Measurements from ENCODE around the gene SPINT2. TPM values are rescaled to one million over a fixed set of nuclear protein-coding genes. Genes with fewer than 3 reads are reported as not detected.

SPINT2 gene
- total RNA-seq, 1 experiment from 2014 or later, result 1,006 TPM

DNA sequence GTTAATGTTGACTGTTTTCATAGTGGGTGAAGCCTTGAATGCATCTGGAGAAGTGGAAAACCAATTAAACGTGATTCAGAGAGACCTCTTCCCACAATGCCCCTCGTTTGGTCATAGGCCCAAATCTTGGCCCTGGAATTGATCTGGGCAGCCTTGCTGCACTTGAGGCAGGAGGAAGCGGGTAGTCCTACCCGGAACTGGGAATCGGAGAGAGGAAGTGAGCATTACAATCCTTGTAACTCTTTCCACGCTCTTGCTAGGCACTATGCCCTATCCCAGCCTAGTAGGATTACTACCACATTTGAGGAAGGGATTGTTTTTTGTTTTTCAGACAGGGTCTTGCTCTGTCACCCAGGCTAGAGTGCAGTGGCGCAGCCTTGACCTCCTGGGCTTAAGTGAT is 58.9 kb downstream of the SPINT2 start:
- no TSS peak for BruUV-seq (replicated peaks)
- no peaks in the 10 kb centered on the region for H3K9me3 ChIP-seq (ENCODE audit: control insufficient read depth, insufficient read depth, low read depth, low read length)
- intact Hi-C loops (cut with micrococcal nuclease; ENCODE audit: unreplicated experiment) (no loop called here), in situ Hi-C loops (cut with HindIII; ENCODE audit: low pct_unique_long_range_greater_than_20kb, low sequenced_read_pairs) (no loop called here)
- ChIA-PET POLR2A (no interaction called here), CTCF (no interaction called here)
- no peak for DNase-seq (ENCODE audit: low read depth, low spot score)
- H3K4me1 ChIP-seq (ENCODE audit: control insufficient read depth, insufficient read depth, low read length), result peaks cover 16% of the 10 kb centered on the region
- no peak overlapping the region for H3K4me3 ChIP-seq (ENCODE audit: low read depth in 2 of 2, low read length in 2 of 2)
- TF ChIP-seq POLR2AphosphoS5 (IDR thresholded peaks at IDR 0.05; ENCODE audit: low read depth, low read length) (no peak), SIN3A (IDR thresholded peaks at IDR 0.05; ENCODE audit: borderline replicate concordance, insufficient read depth, low read depth, low read length) (no peak), TCF7L2 (IDR thresholded peaks at IDR 0.05; ENCODE audit: low read depth, low read length) (no peak)
- TF ChIP-seq, protein P1, sequence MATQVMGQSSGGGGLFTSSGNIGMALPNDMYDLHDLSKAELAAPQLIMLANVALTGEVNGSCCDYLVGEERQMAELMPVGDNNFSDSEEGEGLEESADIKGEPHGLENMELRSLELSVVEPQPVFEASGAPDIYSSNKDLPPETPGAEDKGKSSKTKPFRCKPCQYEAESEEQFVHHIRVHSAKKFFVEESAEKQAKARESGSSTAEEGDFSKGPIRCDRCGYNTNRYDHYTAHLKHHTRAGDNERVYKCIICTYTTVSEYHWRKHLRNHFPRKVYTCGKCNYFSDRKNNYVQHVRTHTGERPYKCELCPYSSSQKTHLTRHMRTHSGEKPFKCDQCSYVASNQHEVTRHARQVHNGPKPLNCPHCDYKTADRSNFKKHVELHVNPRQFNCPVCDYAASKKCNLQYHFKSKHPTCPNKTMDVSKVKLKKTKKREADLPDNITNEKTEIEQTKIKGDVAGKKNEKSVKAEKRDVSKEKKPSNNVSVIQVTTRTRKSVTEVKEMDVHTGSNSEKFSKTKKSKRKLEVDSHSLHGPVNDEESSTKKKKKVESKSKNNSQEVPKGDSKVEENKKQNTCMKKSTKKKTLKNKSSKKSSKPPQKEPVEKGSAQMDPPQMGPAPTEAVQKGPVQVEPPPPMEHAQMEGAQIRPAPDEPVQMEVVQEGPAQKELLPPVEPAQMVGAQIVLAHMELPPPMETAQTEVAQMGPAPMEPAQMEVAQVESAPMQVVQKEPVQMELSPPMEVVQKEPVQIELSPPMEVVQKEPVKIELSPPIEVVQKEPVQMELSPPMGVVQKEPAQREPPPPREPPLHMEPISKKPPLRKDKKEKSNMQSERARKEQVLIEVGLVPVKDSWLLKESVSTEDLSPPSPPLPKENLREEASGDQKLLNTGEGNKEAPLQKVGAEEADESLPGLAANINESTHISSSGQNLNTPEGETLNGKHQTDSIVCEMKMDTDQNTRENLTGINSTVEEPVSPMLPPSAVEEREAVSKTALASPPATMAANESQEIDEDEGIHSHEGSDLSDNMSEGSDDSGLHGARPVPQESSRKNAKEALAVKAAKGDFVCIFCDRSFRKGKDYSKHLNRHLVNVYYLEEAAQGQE (IDR thresholded peaks at IDR 0.05; ENCODE audit: insufficient read depth in 1 of 2, low read depth in 2 of 2, low read length in 1 of 2), result no peak
- TF ChIP-seq, protein P2, sequence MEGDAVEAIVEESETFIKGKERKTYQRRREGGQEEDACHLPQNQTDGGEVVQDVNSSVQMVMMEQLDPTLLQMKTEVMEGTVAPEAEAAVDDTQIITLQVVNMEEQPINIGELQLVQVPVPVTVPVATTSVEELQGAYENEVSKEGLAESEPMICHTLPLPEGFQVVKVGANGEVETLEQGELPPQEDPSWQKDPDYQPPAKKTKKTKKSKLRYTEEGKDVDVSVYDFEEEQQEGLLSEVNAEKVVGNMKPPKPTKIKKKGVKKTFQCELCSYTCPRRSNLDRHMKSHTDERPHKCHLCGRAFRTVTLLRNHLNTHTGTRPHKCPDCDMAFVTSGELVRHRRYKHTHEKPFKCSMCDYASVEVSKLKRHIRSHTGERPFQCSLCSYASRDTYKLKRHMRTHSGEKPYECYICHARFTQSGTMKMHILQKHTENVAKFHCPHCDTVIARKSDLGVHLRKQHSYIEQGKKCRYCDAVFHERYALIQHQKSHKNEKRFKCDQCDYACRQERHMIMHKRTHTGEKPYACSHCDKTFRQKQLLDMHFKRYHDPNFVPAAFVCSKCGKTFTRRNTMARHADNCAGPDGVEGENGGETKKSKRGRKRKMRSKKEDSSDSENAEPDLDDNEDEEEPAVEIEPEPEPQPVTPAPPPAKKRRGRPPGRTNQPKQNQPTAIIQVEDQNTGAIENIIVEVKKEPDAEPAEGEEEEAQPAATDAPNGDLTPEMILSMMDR (IDR thresholded peaks at IDR 0.05), result no peak
- ATAC-seq, result no peak
- no peaks in the 10 kb centered on the region for H3K36me3 ChIP-seq (ENCODE audit: control insufficient read depth, insufficient read depth, low read length)
- H3K27me3 ChIP-seq (ENCODE audit: control insufficient read depth, insufficient read depth, low read length), result no peaks in the 10 kb centered on the region
- no peak overlapping the region for H3K27ac ChIP-seq (ENCODE audit: low read length)

DNA sequence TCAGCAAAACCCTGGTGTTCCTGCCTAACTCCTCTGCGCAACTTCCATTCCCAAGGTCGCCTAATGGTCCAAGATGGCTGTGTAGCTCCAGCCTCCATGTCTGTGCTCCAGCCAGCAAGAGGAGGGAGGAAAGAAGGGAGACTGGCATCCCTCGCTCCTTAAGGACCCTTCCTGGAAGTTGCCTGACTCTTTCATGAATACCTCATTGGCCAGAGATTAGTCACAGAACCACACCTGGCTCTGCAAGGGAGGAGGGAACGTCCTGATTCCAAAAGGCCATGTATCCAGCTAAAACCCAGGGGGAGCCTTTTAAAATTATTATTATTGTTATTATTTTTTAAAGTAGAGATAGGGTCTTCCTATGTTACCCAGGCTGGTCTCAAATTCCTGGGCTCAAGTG is 60.1 kb downstream of the SPINT2 start:
- Histone ChIP-seq H3K9me3 (ENCODE audit: control insufficient read depth, insufficient read depth, low read depth, low read length) (no peaks in the 10 kb centered on the region), H3K27ac (ENCODE audit: low read length) (no peak overlapping the region), H3K27me3 (ENCODE audit: control insufficient read depth, insufficient read depth, low read length) (no peaks in the 10 kb centered on the region), H3K4me3 (ENCODE audit: low read depth in 2 of 2, low read length in 2 of 2) (no peak overlapping the region), H3K4me1 (ENCODE audit: control insufficient read depth, insufficient read depth, low read length) (peaks cover 11% of the 10 kb centered on the region), H3K36me3 (ENCODE audit: control insufficient read depth, insufficient read depth, low read length) (no peaks in the 10 kb centered on the region)
- intact Hi-C loops (cut with micrococcal nuclease; ENCODE audit: unreplicated experiment), result no loop called here
- no TSS peak for BruUV-seq (replicated peaks)
- ATAC-seq (no peak), DNase-seq (ENCODE audit: low read depth, low spot score) (no peak)
- no peak for TF ChIP-seq TCF7L2 (IDR thresholded peaks at IDR 0.05; ENCODE audit: low read depth, low read length)
- no peak for TF ChIP-seq POLR2AphosphoS5 (IDR thresholded peaks at IDR 0.05; ENCODE audit: low read depth, low read length)
- TF ChIP-seq, protein P2 (IDR thresholded peaks at IDR 0.05), result no peak
- TF ChIP-seq SIN3A (IDR thresholded peaks at IDR 0.05; ENCODE audit: borderline replicate concordance, insufficient read depth, low read depth, low read length), result no peak
- TF ChIP-seq, protein P1 (IDR thresholded peaks at IDR 0.05; ENCODE audit: insufficient read depth in 1 of 2, low read depth in 2 of 2, low read length in 1 of 2), result no peak
- ChIA-PET CTCF (no interaction called here), POLR2A (no interaction called here)
- in situ Hi-C loops (cut with HindIII; ENCODE audit: low pct_unique_long_range_greater_than_20kb, low sequenced_read_pairs), result no loop called here

All from Panc1 (cell line).